DND-41 (cell line): ENCODE data around the gene PROZ.

ENCODE experiments used
- ATAC-seq: fragments of 200-7000 bp; cut with Tn5 transposase; 3 replicates; pipeline ENCODE4 v1.9.1; 2021; ENCODE audit warnings: low read depth; ENCODE audit not compliant: insufficient read depth
- DNase-seq: peaks from one replicate; pipeline ENCODE4 v3.0.0-alpha.2; 2020
- H2AFZ ChIP-seq: 2 replicates; pipeline ENCODE4 v1.6.0; 2012; ENCODE audit warnings: low read depth, low read length
- H3K27ac ChIP-seq: 2 replicates; pipeline ENCODE4 v1.5.1; 2012; ENCODE audit warnings: low read length, inconsistent platforms
- H3K27me3 ChIP-seq: fragments of 200-600 bp; sonication (generic); 2 replicates; pipeline ENCODE4 v1.6.0; 2012; ENCODE audit warnings: low read length, mild to moderate bottlenecking, inconsistent platforms; ENCODE audit not compliant: insufficient read depth, poor library complexity
- H3K36me3 ChIP-seq: 2 replicates; pipeline ENCODE4 v1.5.1; 2012; ENCODE audit warnings: low read length, inconsistent platforms; ENCODE audit not compliant: insufficient read depth
- H3K4me1 ChIP-seq: 2 replicates; pipeline ENCODE4 v1.5.1; 2012; ENCODE audit warnings: mild to moderate bottlenecking, low read length; ENCODE audit not compliant: insufficient read depth
- H3K4me2 ChIP-seq: 2 replicates; pipeline ENCODE4 v1.6.0; 2012; ENCODE audit warnings: mild to moderate bottlenecking, moderate library complexity, low read length, inconsistent platforms; ENCODE audit not compliant: insufficient read depth
- H3K4me3 ChIP-seq, 2 experiments: fragments of 200-600 bp in 1 of 2; shearing (Covaris generic) in 1 of 2; 2 replicates each; pipeline ENCODE4 v1.5.1; 2012 to 2016; ENCODE audit warnings: inconsistent platforms in 2 of 2, low read length in 2 of 2, mild to moderate bottlenecking in 2 of 2, low read depth in 1 of 2, moderate library complexity in 1 of 2
- H3K79me2 ChIP-seq: 2 replicates; pipeline ENCODE4 v1.6.0; 2012; ENCODE audit warnings: low read length, inconsistent platforms; ENCODE audit not compliant: insufficient read depth
- H3K9ac ChIP-seq: 2 replicates; pipeline ENCODE4 v1.6.0; 2012; ENCODE audit warnings: low read depth, mild to moderate bottlenecking, inconsistent platforms, low read length, moderate library complexity
- H3K9me3 ChIP-seq: 2 replicates; pipeline ENCODE4 v1.5.1; 2012; ENCODE audit warnings: low read length, moderate library complexity, mild to moderate bottlenecking, inconsistent platforms; ENCODE audit not compliant: insufficient read depth, severe bottlenecking
- H4K20me1 ChIP-seq: 2 replicates; pipeline ENCODE4 v1.6.0; 2012; ENCODE audit warnings: low read length; ENCODE audit not compliant: insufficient read depth
- EZH2 ChIP-seq: IDR thresholded peaks from 3 replicates; pipeline ENCODE4 v1.6.1; 2012; ENCODE audit warnings: borderline replicate concordance, low read depth, mild to moderate bottlenecking, moderate library complexity, low read length, inconsistent platforms; ENCODE audit not compliant: severe bottlenecking
- TF ChIP-seq, protein P1 (sequence below): IDR thresholded peaks from 2 replicates; pipeline ENCODE4 v1.5.1; 2012; ENCODE audit warnings: borderline replicate concordance, low read length, moderate library complexity, mild to moderate bottlenecking; ENCODE audit not compliant: poor library complexity, severe bottlenecking; ENCODE audit errors: extremely low read depth

The PROZ gene

DNA sequence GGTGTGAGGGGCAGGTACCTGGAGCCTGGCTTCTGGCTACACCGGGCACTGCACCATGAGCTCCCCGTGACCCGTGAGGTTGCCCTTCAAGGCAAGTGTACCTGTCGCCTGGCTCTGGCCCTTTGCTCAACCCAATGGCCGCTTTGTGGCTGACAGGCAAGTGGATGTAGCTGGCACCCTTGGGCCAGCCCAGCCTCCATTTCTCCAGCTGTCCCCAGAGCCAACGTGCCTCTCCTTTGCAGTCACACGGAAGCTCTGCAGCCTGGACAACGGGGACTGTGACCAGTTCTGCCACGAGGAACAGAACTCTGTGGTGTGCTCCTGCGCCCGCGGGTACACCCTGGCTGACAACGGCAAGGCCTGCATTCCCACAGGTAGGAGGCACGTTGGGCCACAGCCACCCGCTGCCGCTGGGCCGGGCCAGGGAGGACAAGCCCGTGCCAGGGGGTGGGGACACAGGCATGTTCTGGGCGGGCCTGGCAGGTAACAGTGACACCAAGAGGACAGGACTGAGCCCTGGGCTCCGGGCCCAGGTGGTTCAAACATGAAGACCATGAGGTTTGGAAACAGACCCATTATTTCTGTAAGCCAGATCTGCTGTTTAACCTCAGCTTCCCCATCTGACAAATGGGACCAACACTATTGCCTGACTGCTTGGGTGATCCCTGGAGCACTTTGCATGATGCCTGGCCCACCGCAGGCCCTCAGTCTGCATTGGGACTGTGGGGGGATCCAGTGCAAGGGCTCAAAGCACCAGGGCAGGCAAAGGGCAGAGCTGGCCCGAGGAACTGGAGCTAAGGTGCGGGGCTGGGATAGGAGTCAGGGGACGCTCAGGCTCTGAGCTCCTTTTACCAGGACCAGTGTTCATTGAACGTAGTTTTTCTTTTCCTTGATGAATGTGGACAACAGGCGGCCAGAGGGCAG lies 17.5 kb upstream of the PROZ start:
- no peak overlapping the region for H3K27ac ChIP-seq
- no peak overlapping the region for H2AFZ ChIP-seq
- no peak for ATAC-seq
- no peaks in the 10 kb centered on the region for H3K36me3 ChIP-seq
- no peaks in the 10 kb centered on the region for H4K20me1 ChIP-seq
- H3K9ac ChIP-seq = no peak overlapping the region
- no peaks in the 10 kb centered on the region for H3K4me1 ChIP-seq
- no peak overlapping the region for H3K4me2 ChIP-seq
- no peaks in the 10 kb centered on the region for H3K9me3 ChIP-seq
- DNase-seq = no peak
- H3K4me3 ChIP-seq = no peak overlapping the region
- H3K79me2 ChIP-seq = no peaks in the 10 kb centered on the region
- TF ChIP-seq, protein P1, sequence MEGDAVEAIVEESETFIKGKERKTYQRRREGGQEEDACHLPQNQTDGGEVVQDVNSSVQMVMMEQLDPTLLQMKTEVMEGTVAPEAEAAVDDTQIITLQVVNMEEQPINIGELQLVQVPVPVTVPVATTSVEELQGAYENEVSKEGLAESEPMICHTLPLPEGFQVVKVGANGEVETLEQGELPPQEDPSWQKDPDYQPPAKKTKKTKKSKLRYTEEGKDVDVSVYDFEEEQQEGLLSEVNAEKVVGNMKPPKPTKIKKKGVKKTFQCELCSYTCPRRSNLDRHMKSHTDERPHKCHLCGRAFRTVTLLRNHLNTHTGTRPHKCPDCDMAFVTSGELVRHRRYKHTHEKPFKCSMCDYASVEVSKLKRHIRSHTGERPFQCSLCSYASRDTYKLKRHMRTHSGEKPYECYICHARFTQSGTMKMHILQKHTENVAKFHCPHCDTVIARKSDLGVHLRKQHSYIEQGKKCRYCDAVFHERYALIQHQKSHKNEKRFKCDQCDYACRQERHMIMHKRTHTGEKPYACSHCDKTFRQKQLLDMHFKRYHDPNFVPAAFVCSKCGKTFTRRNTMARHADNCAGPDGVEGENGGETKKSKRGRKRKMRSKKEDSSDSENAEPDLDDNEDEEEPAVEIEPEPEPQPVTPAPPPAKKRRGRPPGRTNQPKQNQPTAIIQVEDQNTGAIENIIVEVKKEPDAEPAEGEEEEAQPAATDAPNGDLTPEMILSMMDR = no peak
- TF ChIP-seq EZH2 = no peak
- peaks cover 7% of the 10 kb centered on the region for H3K27me3 ChIP-seq

DNA sequence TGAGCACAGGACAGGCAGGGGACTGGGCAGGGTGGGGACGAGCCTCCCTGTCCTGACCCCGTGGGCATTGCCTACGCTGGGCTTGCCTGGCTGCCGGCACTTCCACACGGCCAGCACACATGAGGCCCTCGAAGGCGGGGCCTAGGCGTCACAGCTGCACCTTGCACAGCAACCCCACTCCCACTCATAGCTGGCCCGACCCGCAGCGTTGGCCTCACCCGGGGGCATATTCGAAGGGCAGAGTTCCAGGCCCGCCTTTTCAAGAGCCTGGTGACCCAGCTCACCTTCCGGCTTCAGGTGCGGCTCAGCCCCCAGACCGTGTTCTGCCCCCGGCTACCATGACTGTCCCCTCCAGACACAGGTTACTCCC lies 16.9 kb upstream of the PROZ start:
- TF ChIP-seq, protein P1 = no peak
- TF ChIP-seq EZH2 = no peak
- Histone ChIP-seq H2AFZ (no peak overlapping the region), H3K27ac (no peak overlapping the region), H3K36me3 (no peaks in the 10 kb centered on the region), H4K20me1 (no peaks in the 10 kb centered on the region), H3K4me2 (no peak overlapping the region), H3K27me3 (peaks cover 7% of the 10 kb centered on the region), H3K4me1 (no peaks in the 10 kb centered on the region), H3K9ac (no peak overlapping the region), H3K79me2 (no peaks in the 10 kb centered on the region), H3K9me3 (no peaks in the 10 kb centered on the region), H3K4me3 (no peak overlapping the region)
- DNase-seq = no peak
- ATAC-seq = no peak

DNA sequence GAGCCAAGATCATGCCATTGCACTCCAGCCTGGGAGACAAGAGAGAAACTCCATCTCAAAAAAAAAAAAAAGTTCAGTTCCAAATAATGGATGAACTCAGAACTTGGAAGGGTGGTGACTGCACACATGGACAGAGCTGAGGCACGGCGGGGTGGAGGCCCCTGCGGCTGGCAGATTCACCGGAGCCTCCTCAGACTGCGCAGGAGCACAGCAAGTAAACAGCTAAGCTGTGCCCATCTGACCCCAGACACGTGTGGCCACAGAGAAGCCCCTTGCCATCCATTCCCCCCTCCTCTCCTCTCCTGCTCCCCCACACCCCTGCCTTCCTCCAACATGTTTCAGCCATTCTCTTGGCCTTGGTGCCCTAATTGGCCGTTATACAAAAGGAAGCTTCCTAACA lies 15.6 kb upstream of the PROZ start:
- no peak overlapping the region for H3K4me2 ChIP-seq
- ATAC-seq (no peak), DNase-seq (no peak)
- H3K9me3 ChIP-seq = no peaks in the 10 kb centered on the region
- H2AFZ ChIP-seq = no peak overlapping the region
- H3K36me3 ChIP-seq = no peaks in the 10 kb centered on the region
- H4K20me1 ChIP-seq = no peaks in the 10 kb centered on the region
- no peaks in the 10 kb centered on the region for H3K4me1 ChIP-seq
- H3K9ac ChIP-seq = no peak overlapping the region
- no peak for TF ChIP-seq EZH2
- TF ChIP-seq, protein P1 = no peak
- H3K79me2 ChIP-seq = no peaks in the 10 kb centered on the region
- H3K27me3 ChIP-seq = peaks cover 2% of the 10 kb centered on the region
- no peak overlapping the region for H3K27ac ChIP-seq
- no peak overlapping the region for H3K4me3 ChIP-seq
